HG03565 (cell line): ENCODE data around the gene CIBAR2.
"Not testable (repeated sequence)": the region's sequence is repeated elsewhere in the genome, so short reads cannot be mapped to it uniquely, and the experiment has no call there.

Experiments used
- ATAC-seq: cut with Tn5 transposase; IDR thresholded peaks from one replicate; pipeline ENCODE4 v1.9.1; 2021; ENCODE audit warnings: mild to moderate bottlenecking, moderate library complexity; ENCODE audit not compliant: unreplicated experiment

Gene CIBAR2

GRCh38 chr16:85128079-85128837 is 16.0 kb upstream of the CIBAR2 start:
- no peak for ATAC-seq

GRCh38 chr16:85127379-85127723 is 15.1 kb upstream of the CIBAR2 start:
- ATAC-seq, result no peak

- no peak for ATAC-seq
Measured at GRCh38 chr16:85126705-85127378, 14.6 kb upstream of the CIBAR2 start.

GRCh38 chr16:85126394-85126704 is 14.1 kb upstream of the CIBAR2 start:
- ATAC-seq, result no peak

- no peak for ATAC-seq
Measured at GRCh38 chr16:85125570-85126393, 13.5 kb upstream of the CIBAR2 start.

GRCh38 chr16:85124636-85125346 is 12.5 kb upstream of the CIBAR2 start:
- no peak for ATAC-seq

- ATAC-seq, result no peak
Measured at GRCh38 chr16:85123891-85124635, 11.8 kb upstream of the CIBAR2 start.

GRCh38 chr16:85123441-85123840 is 11.2 kb upstream of the CIBAR2 start:
- ATAC-seq, result not testable (repeated sequence)

- no peak for ATAC-seq
Measured at GRCh38 chr16:85120006-85120340, 7.7 kb upstream of the CIBAR2 start.

- no peak for ATAC-seq
Measured at GRCh38 chr16:85117418-85117817, 5.1 kb upstream of the CIBAR2 start.

- no peak for ATAC-seq
Measured at GRCh38 chr16:85114909-85115567, 2.8 kb upstream of the CIBAR2 start.

- no peak for ATAC-seq
Measured at GRCh38 chr16:85113913-85114312, 1.6 kb upstream of the CIBAR2 start.

- no peak for ATAC-seq
Measured at GRCh38 chr16:85113168-85113733, 979 bp upstream of the CIBAR2 start.

GRCh38 chr16:85111184-85111583 is 1.1 kb downstream of the CIBAR2 start:
- ATAC-seq, result no peak

GRCh38 chr16:85110105-85110504 is 2.2 kb downstream of the CIBAR2 start:
- no peak for ATAC-seq

GRCh38 chr16:85107532-85107931 is 4.7 kb downstream of the CIBAR2 start:
- ATAC-seq, result no peak

- ATAC-seq, result no peak
Measured at GRCh38 chr16:85107083-85107482, 5.2 kb downstream of the CIBAR2 start.

GRCh38 chr16:85105475-85105874 is 6.8 kb downstream of the CIBAR2 start:
- ATAC-seq, result no peak

- no peak for ATAC-seq
Measured at GRCh38 chr16:85104821-85105391, 7.4 kb downstream of the CIBAR2 start.

GRCh38 chr16:85104147-85104546 is 8.1 kb downstream of the CIBAR2 start:
- ATAC-seq, result no peak
